ENCODE results near the gene MRPL14.

DNA sequence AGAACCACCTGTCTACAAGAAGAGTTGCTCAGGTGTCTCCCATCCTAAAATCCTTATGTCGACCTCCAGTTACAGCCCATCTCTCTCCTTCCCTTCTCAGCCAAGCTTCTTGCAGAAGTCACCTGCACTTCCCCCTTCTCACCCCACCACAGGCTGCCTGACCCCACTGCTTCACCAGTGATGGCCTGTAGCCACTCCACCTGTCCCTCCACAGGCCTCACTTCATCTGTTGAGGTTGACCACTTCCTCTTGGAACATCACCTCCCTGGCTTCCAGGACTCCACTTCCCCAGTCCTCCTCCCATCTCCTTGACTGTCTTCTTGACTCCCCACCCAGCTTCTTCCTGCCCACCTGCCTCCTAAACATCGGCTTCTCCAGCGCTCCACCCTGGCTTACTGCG, 25.4 kb downstream of the MRPL14 start:
- TF ChIP-seq, protein P1, sequence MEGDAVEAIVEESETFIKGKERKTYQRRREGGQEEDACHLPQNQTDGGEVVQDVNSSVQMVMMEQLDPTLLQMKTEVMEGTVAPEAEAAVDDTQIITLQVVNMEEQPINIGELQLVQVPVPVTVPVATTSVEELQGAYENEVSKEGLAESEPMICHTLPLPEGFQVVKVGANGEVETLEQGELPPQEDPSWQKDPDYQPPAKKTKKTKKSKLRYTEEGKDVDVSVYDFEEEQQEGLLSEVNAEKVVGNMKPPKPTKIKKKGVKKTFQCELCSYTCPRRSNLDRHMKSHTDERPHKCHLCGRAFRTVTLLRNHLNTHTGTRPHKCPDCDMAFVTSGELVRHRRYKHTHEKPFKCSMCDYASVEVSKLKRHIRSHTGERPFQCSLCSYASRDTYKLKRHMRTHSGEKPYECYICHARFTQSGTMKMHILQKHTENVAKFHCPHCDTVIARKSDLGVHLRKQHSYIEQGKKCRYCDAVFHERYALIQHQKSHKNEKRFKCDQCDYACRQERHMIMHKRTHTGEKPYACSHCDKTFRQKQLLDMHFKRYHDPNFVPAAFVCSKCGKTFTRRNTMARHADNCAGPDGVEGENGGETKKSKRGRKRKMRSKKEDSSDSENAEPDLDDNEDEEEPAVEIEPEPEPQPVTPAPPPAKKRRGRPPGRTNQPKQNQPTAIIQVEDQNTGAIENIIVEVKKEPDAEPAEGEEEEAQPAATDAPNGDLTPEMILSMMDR (IDR thresholded peaks at IDR 0.05; ENCODE audit: low read depth, low read length): no peak
- TF ChIP-seq EZH2phosphoT487 (IDR thresholded peaks at IDR 0.05; ENCODE audit: low read depth): no peak

Measured in OCI-LY3 (cell line).